ENCODE results near the gene RWDD3.

GRCh38 chr1:95262913-95263312 is 28.9 kb downstream of the RWDD3 start:
- TF ChIP-seq CTCF (IDR thresholded peaks at IDR 0.05) (no peak), REST (IDR thresholded peaks at IDR 0.05; ENCODE audit: insufficient read depth in 1 of 2, low read depth in 2 of 2, low read length in 1 of 2) (no peak), SIN3A (IDR thresholded peaks at IDR 0.05; ENCODE audit: borderline replicate concordance, insufficient read depth, low read depth, low read length) (no peak)
